GM21723 (cell line): Measurements from ENCODE around the gene CCL27.

Source experiments
- ATAC-seq: cut with Tn5 transposase; IDR thresholded peaks from one replicate; pipeline ENCODE4 v1.9.1; 2021; ENCODE audit warnings: mild to moderate bottlenecking, moderate library complexity; ENCODE audit not compliant: unreplicated experiment

Gene CCL27

GRCh38 chr9:34662526-34663302 lies at the start of gene CCL27:
Gene CCL27 (minus strand): TSS chr9:34662657. CDS start chr9:34662633, 24 bp downstream.
- ATAC-seq: no peak

- no peak for ATAC-seq
Observed at GRCh38 chr9:34712140-34712539, 49.7 kb upstream of the CCL27 start.

- ATAC-seq: no peak
Observed at GRCh38 chr9:34710023-34710422, 47.6 kb upstream of the CCL27 start, which contains the start of gene CCL21. Gene CCL21 (minus strand): TSS chr9:34710136. CDS start chr9:34710066, 70 bp downstream.

GRCh38 chr9:34709196-34709978 lies 46.9 kb upstream of the CCL27 start:
- ATAC-seq: no peak

- no peak for ATAC-seq
Observed at GRCh38 chr9:34707130-34707529, 44.7 kb upstream of the CCL27 start.

- peak; percentile 80 for ATAC-seq
Observed at GRCh38 chr9:34701769-34702736, 39.6 kb upstream of the CCL27 start.

GRCh38 chr9:34701023-34701768 lies 38.7 kb upstream of the CCL27 start:
- ATAC-seq: peak; percentile 61

GRCh38 chr9:34694811-34695210 lies 32.4 kb upstream of the CCL27 start:
- ATAC-seq: no peak

GRCh38 chr9:34693560-34693959 lies 31.1 kb upstream of the CCL27 start:
- no peak for ATAC-seq

GRCh38 chr9:34691936-34692315 lies 29.5 kb upstream of the CCL27 start:
- ATAC-seq: no peak

GRCh38 chr9:34690983-34691935 lies 28.8 kb upstream of the CCL27 start, which contains the start of gene CCL19:
Gene CCL19 (minus strand): TSS chr9:34691276. CDS start chr9:34691139, 137 bp downstream.
- no peak for ATAC-seq

GRCh38 chr9:34689512-34689911 lies 27.1 kb upstream of the CCL27 start:
- ATAC-seq: no peak

- no peak for ATAC-seq
Observed at GRCh38 chr9:34689116-34689470, 26.6 kb upstream of the CCL27 start.

- ATAC-seq: no peak
Observed at GRCh38 chr9:34688329-34689115, 26.1 kb upstream of the CCL27 start.

GRCh38 chr9:34687276-34688030 lies 25.0 kb upstream of the CCL27 start:
- no peak for ATAC-seq

- ATAC-seq: no peak
Observed at GRCh38 chr9:34686732-34687131, 24.3 kb upstream of the CCL27 start.

GRCh38 chr9:34686231-34686630 lies 23.8 kb upstream of the CCL27 start:
- ATAC-seq: no peak

GRCh38 chr9:34685591-34685990 lies 23.1 kb upstream of the CCL27 start:
- no peak for ATAC-seq
